ENCODE results near the gene TRAF7.
"Not testable (repeated sequence)": the region's sequence is repeated elsewhere in the genome, so short reads cannot be mapped to it uniquely, and the experiment has no call there.

GRCh38 chr16:2111009-2111353 is 44.6 kb upstream of the TRAF7 start:
- TF ChIP-seq, protein P1, sequence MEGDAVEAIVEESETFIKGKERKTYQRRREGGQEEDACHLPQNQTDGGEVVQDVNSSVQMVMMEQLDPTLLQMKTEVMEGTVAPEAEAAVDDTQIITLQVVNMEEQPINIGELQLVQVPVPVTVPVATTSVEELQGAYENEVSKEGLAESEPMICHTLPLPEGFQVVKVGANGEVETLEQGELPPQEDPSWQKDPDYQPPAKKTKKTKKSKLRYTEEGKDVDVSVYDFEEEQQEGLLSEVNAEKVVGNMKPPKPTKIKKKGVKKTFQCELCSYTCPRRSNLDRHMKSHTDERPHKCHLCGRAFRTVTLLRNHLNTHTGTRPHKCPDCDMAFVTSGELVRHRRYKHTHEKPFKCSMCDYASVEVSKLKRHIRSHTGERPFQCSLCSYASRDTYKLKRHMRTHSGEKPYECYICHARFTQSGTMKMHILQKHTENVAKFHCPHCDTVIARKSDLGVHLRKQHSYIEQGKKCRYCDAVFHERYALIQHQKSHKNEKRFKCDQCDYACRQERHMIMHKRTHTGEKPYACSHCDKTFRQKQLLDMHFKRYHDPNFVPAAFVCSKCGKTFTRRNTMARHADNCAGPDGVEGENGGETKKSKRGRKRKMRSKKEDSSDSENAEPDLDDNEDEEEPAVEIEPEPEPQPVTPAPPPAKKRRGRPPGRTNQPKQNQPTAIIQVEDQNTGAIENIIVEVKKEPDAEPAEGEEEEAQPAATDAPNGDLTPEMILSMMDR (IDR thresholded peaks at IDR 0.05) = not testable (repeated sequence)
- TF ChIP-seq POLR2AphosphoS5 (IDR thresholded peaks at IDR 0.05); POLR2A (IDR thresholded peaks at IDR 0.05; ENCODE audit: low read depth); EP300 (IDR thresholded peaks at IDR 0.05): not testable (repeated sequence)
